ENCODE results near the gene ATP5F1E.

The ATP5F1E gene

GRCh38 chr20:59035381-59035780 is 3.2 kb upstream of the ATP5F1E start:
- no peak overlapping the region for H3K9ac ChIP-seq (ENCODE audit: low read length)
- H3K4me2 ChIP-seq (ENCODE audit: low read length): no peak overlapping the region
- H3K9me2 ChIP-seq (ENCODE audit: low read depth, low read length): no peaks in the 10 kb centered on the region
- H3K9me3 ChIP-seq (ENCODE audit: low read length): no peaks in the 10 kb centered on the region
- peaks cover 81% of the 10 kb centered on the region for H3K36me3 ChIP-seq (ENCODE audit: insufficient read depth, low read length)
- H3K79me2 ChIP-seq (ENCODE audit: insufficient read depth, low read length): peaks cover 45% of the 10 kb centered on the region
- TF ChIP-seq EZH2 (IDR thresholded peaks at IDR 0.05; ENCODE audit: borderline replicate concordance, low read length) (no peak), CTCF (IDR thresholded peaks at IDR 0.05; ENCODE audit: low read length) (no peak)
- no peaks in the 10 kb centered on the region for H3K27me3 ChIP-seq (ENCODE audit: insufficient read depth, low read length)
- peaks cover 13% of the 10 kb centered on the region for H3F3A ChIP-seq (ENCODE audit: insufficient read depth, low read length)
- 0 out of 2 replicates have a peak, but pooled peaks cover 3% of the 10 kb centered on the region for H4K20me1 ChIP-seq (ENCODE audit: insufficient read depth, low read length)
- no peak overlapping the region for H3K4me3 ChIP-seq (ENCODE audit: low read depth, low read length, poor library complexity, severe bottlenecking)
- H3K27ac ChIP-seq (ENCODE audit: low read depth, low read length, poor library complexity, severe bottlenecking): no peak overlapping the region
- no peak overlapping the region for H2AFZ ChIP-seq (ENCODE audit: low read length)
- peaks cover 40% of the 10 kb centered on the region for H3K4me1 ChIP-seq (ENCODE audit: insufficient read depth, low read length, severe bottlenecking)

DNA sequence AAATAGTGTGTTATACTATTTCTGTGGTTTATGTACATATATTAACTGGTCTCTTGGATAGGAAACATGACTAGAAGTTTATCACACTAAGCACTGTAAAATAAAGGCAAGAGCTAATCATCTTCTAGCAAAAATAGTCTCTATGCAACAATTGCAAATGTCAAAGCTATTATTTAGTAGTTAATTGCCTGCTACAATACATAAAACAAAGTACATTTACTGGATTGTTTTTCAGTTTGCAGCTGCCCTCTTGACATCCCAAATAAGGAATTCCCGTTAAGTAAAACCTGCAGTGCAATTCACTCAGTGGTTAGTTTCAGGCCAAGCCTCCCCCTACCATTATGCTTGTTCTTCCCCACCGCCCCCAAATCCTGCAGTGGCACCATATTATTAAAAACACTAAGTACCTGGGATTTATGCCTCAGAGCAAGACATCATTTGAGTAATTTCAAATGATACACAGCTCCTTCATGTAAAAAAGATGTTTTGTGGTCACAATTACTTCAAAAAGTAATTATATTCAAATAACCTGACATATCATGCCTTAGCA is 1.6 kb upstream of the ATP5F1E start:
- Histone ChIP-seq H3K79me2 (ENCODE audit: insufficient read depth, low read length) (peaks cover 44% of the 10 kb centered on the region), H3K9me3 (ENCODE audit: low read length) (no peaks in the 10 kb centered on the region), H3K4me3 (ENCODE audit: low read depth, low read length, poor library complexity, severe bottlenecking) (no peak overlapping the region), H3K9ac (ENCODE audit: low read length) (peak overlapping the region; percentile 76; the same call in 1 of the 2 replicates), H3K4me1 (ENCODE audit: insufficient read depth, low read length, severe bottlenecking) (peaks cover 40% of the 10 kb centered on the region), H3K9me2 (ENCODE audit: low read depth, low read length) (no peaks in the 10 kb centered on the region), H3K4me2 (ENCODE audit: low read length) (no peak overlapping the region), H3K27ac (ENCODE audit: low read depth, low read length, poor library complexity, severe bottlenecking) (no peak overlapping the region), H2AFZ (ENCODE audit: low read length) (no peak overlapping the region), H3F3A (ENCODE audit: insufficient read depth, low read length) (peaks cover 13% of the 10 kb centered on the region), H3K27me3 (ENCODE audit: insufficient read depth, low read length) (no peaks in the 10 kb centered on the region), H4K20me1 (ENCODE audit: insufficient read depth, low read length) (0 out of 2 replicates have a peak, but pooled peaks cover 3% of the 10 kb centered on the region), H3K36me3 (ENCODE audit: insufficient read depth, low read length) (peaks cover 87% of the 10 kb centered on the region)
- no peak for TF ChIP-seq EZH2 (IDR thresholded peaks at IDR 0.05; ENCODE audit: borderline replicate concordance, low read length)
- TF ChIP-seq CTCF (IDR thresholded peaks at IDR 0.05; ENCODE audit: low read length): no peak

DNA sequence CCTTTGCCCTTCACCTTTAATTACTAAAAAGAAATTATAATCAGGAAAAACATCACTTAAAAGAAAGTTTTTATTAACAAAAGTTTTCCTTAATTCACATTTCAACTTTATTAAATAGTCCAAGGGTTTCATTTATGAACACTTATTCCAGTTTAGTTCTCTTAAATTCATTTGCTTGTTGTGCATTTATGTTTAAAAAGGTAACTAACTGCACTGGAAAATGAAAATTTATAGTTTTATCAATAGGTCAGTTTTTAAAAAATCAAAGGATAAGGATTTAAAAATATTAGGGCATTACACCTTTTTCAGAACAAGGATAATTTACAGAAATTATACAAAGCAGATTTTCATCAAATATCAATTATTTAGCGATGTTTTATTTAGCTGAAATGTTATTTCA is 958 bp upstream of the ATP5F1E start:
- no peaks in the 10 kb centered on the region for H3K9me2 ChIP-seq (ENCODE audit: low read depth, low read length)
- H3K4me2 ChIP-seq (ENCODE audit: low read length): peak overlapping the region; percentile 75
- H3K9me3 ChIP-seq (ENCODE audit: low read length): no peaks in the 10 kb centered on the region
- 0 out of 2 replicates have a peak, but pooled peaks cover 3% of the 10 kb centered on the region for H4K20me1 ChIP-seq (ENCODE audit: insufficient read depth, low read length)
- H3K36me3 ChIP-seq (ENCODE audit: insufficient read depth, low read length): peaks cover 87% of the 10 kb centered on the region
- H3K4me1 ChIP-seq (ENCODE audit: insufficient read depth, low read length, severe bottlenecking): peaks cover 44% of the 10 kb centered on the region
- H3K27me3 ChIP-seq (ENCODE audit: insufficient read depth, low read length): no peaks in the 10 kb centered on the region
- peak overlapping the region; percentile 44 for H3K27ac ChIP-seq (ENCODE audit: low read depth, low read length, poor library complexity, severe bottlenecking)
- peak overlapping the region; percentile 93 for H3K4me3 ChIP-seq (ENCODE audit: low read depth, low read length, poor library complexity, severe bottlenecking)
- H3F3A ChIP-seq (ENCODE audit: insufficient read depth, low read length): peaks cover 13% of the 10 kb centered on the region
- TF ChIP-seq CTCF (IDR thresholded peaks at IDR 0.05; ENCODE audit: low read length) (no peak), EZH2 (IDR thresholded peaks at IDR 0.05; ENCODE audit: borderline replicate concordance, low read length) (no peak)
- peaks cover 44% of the 10 kb centered on the region for H3K79me2 ChIP-seq (ENCODE audit: insufficient read depth, low read length)
- no peak overlapping the region for H2AFZ ChIP-seq (ENCODE audit: low read length)
- H3K9ac ChIP-seq (ENCODE audit: low read length): peak overlapping the region; percentile 76
